PC-3 (cell line): Measurements from ENCODE around the gene STAT1. TPM values are rescaled to one million over a fixed set of nuclear protein-coding genes. Genes with fewer than 3 reads are reported as not detected.

Experiments used
- ATAC-seq: fragments of 200-7000 bp; cut with Tn5 transposase; 2 replicates; pipeline ENCODE4 v1.9.1; 2020; ENCODE audit warnings: mild to moderate bottlenecking, moderate library complexity
- BruUV-seq: library from RNA; stranded (reverse); fragments of 400-500 nt; replicated peaks from 2 replicates; lab custom pipeline; 2021; lab: Mats Ljungman, UMichigan
- CTCF ChIA-PET: fragments of 300-600 bp; sonication (Branson Sonifier 250); formaldehyde crosslinking; loops from one replicate; lab custom pipeline; 2022; ENCODE audit warnings: antibody characterized with exemption; lab: Charles Lee
- POLR2A ChIA-PET: fragments of 300-600 bp; sonication (Branson Sonifier 250); formaldehyde crosslinking; loops from one replicate; lab custom pipeline; 2022; ENCODE audit warnings: antibody characterized with exemption; ENCODE audit not compliant: unreplicated experiment; lab: Charles Lee
- DNase-seq: peaks from one replicate; pipeline ENCODE4 v3.0.0-alpha.2; 2015
- H2AFZ ChIP-seq: fragments of 300-600 bp; sonication (generic); 2 replicates; pipeline ENCODE4 v1.6.0; 2016; ENCODE audit warnings: antibody characterized with exemption, low read length
- H3F3A ChIP-seq: fragments of 300-600 bp; sonication (generic); one replicate; pipeline ENCODE4 v1.6.0; 2017; ENCODE audit warnings: antibody characterized with exemption, low read length, control low read depth, mild to moderate bottlenecking; ENCODE audit not compliant: unreplicated experiment
- H3K27ac ChIP-seq: fragments of 300-600 bp; sonication (generic); 2 replicates; pipeline ENCODE4 v1.5.1; 2016; ENCODE audit warnings: mild to moderate bottlenecking, low read length
- H3K27me3 ChIP-seq: fragments of 300-600 bp; sonication (generic); 2 replicates; pipeline ENCODE4 v1.6.1; 2016; ENCODE audit warnings: low read length, mixed read lengths
- H3K36me3 ChIP-seq: fragments of 300-600 bp; sonication (generic); 2 replicates; pipeline ENCODE4 v1.6.1; 2016; ENCODE audit warnings: low read depth, mixed run types, low read length, mixed read lengths
- H3K4me1 ChIP-seq: fragments of 300-600 bp; sonication (generic); 2 replicates; pipeline ENCODE4 v1.5.1; 2016; ENCODE audit warnings: low read length; ENCODE audit not compliant: insufficient read depth
- H3K4me2 ChIP-seq: fragments of 300-600 bp; sonication (generic); 2 replicates; pipeline ENCODE4 v1.6.0; 2016; ENCODE audit warnings: low read length
- H3K4me3 ChIP-seq: fragments of 300-600 bp; sonication (generic); 2 replicates; pipeline ENCODE4 v1.5.1; 2016; ENCODE audit warnings: mild to moderate bottlenecking, low read length, mixed read lengths
- H3K79me2 ChIP-seq: fragments of 300-600 bp; sonication (generic); 2 replicates; pipeline ENCODE4 v1.6.1; 2017; ENCODE audit warnings: low read length, mixed read lengths
- H3K9ac ChIP-seq: fragments of 300-600 bp; sonication (generic); 2 replicates; pipeline ENCODE4 v1.6.0; 2016; ENCODE audit warnings: mild to moderate bottlenecking, low read length
- H3K9me2 ChIP-seq: fragments of 300-600 bp; sonication (generic); replicated peaks from 2 replicates; pipeline ENCODE4 v1.6.1; 2016; ENCODE audit warnings: mixed run types, low read length, mixed read lengths
- H3K9me3 ChIP-seq: fragments of 300-600 bp; sonication (generic); 2 replicates; pipeline ENCODE4 v1.6.1; 2016; ENCODE audit warnings: low read length, mixed read lengths
- H4K20me1 ChIP-seq: fragments of 300-600 bp; sonication (generic); 2 replicates; pipeline ENCODE4 v1.6.1; 2016; ENCODE audit warnings: low read length, mixed read lengths
- EZH2 ChIP-seq: fragments of 300-600 bp; sonication (generic); IDR thresholded peaks from one replicate; pipeline ENCODE4 v1.6.1; 2017; ENCODE audit warnings: antibody characterized with exemption, mild to moderate bottlenecking, low read length; ENCODE audit not compliant: unreplicated experiment
- EZH2phosphoT487 ChIP-seq: fragments of 300-600 bp; sonication (generic); IDR thresholded peaks from 2 replicates; pipeline ENCODE4 v1.6.1; 2018; ENCODE audit warnings: mild to moderate bottlenecking, antibody characterized with exemption, low read length, borderline replicate concordance
- intact Hi-C: fragments of 100-400 bp; cut with micrococcal nuclease; formaldehyde crosslinking; loops from 2 replicates; pipeline ENCODE4 v1.9.0; 2023
- total RNA-seq: library from RNA; depleted of rRNA; stranded (reverse); fragments of >200 nt; gene quantifications from 2 replicates; pipeline ENCODE4 v1.2.3, GENCODE V29; 2014
- TF ChIP-seq, protein P1 (sequence below): fragments of 300-600 bp; sonication (generic); conservative IDR thresholded peaks from 2 replicates; pipeline ENCODE4 v1.5.1; 2017; ENCODE audit warnings: antibody characterized with exemption, low read depth, mild to moderate bottlenecking, low read length

STAT1 gene
- total RNA-seq, 1 experiment from 2014 or later = 47.9 TPM

DNA sequence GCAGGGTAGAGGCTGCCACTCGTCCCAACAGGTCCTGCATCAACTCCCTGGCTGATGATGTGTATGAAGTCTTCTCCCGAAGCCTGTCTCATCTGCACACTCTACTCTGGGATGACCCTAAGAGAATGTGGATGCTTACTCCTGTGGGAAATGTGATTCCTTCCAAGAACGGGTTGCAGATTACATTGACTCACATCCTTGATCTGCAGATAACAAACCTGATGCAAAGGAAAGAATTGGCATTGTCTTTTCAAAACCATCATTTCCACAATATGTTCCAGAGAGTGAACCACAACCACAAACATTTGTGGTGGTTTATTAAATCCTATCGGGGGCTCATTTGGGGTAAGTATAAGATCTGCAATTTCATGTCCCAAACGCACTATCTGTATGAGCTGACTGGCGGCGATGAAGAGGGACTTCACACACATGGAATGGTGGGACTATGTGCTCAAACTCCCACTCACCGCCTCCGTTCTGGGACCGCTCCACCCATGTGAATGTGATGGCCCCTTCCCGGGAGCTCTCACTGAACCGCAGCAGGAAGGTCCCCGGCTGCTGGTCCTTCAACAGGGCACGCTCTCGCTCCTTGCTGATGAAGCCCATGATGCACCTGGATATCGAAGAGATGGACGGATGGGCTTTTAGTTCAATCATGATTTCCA, 35.5 kb downstream of the STAT1 start:
- Histone ChIP-seq H3K36me3 (peaks cover 83% of the 10 kb centered on the region), H3K27me3 (no peaks in the 10 kb centered on the region), H4K20me1 (no peaks in the 10 kb centered on the region), H3K27ac (peak overlapping the region; percentile 33), H2AFZ (no peak overlapping the region), H3K9me3 (no peaks in the 10 kb centered on the region), H3K9me2 (no peaks in the 10 kb centered on the region), H3F3A (no peaks in the 10 kb centered on the region), H3K9ac (no peak overlapping the region), H3K79me2 (no peaks in the 10 kb centered on the region), H3K4me1 (peaks cover 33% of the 10 kb centered on the region), H3K4me2 (no peak overlapping the region), H3K4me3 (no peak overlapping the region)
- peak; percentile 68 for DNase-seq
- ChIA-PET CTCF (no interaction called here), POLR2A (no interaction called here)
- intact Hi-C loops = no loop called here
- peak; percentile 79 for ATAC-seq
- TF ChIP-seq EZH2 (no peak), EZH2phosphoT487 (no peak)
- TF ChIP-seq, protein P1, sequence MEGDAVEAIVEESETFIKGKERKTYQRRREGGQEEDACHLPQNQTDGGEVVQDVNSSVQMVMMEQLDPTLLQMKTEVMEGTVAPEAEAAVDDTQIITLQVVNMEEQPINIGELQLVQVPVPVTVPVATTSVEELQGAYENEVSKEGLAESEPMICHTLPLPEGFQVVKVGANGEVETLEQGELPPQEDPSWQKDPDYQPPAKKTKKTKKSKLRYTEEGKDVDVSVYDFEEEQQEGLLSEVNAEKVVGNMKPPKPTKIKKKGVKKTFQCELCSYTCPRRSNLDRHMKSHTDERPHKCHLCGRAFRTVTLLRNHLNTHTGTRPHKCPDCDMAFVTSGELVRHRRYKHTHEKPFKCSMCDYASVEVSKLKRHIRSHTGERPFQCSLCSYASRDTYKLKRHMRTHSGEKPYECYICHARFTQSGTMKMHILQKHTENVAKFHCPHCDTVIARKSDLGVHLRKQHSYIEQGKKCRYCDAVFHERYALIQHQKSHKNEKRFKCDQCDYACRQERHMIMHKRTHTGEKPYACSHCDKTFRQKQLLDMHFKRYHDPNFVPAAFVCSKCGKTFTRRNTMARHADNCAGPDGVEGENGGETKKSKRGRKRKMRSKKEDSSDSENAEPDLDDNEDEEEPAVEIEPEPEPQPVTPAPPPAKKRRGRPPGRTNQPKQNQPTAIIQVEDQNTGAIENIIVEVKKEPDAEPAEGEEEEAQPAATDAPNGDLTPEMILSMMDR = no peak
- no TSS peak for BruUV-seq

DNA sequence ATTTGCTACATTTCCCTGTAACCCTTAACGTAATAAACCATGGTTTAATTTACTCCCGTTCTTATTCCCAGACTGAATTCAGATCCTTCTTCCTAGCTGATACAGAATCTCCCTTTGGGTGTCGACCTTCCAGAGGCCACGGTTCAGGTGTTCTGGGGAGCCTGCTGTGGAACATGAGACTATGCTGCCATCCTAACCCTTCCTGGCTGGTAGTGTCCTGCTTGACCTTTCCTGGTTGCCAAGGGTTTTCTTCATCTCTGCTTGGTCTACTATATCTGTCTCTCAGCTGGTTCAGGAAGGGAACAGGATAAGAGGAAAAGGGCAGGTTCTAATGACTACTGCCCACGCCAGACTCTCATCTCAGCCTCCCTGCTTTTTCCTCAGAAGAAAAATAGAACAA, 36.5 kb downstream of the STAT1 start:
- Histone ChIP-seq H2AFZ (no peak overlapping the region), H3K9me3 (no peaks in the 10 kb centered on the region), H3K36me3 (peaks cover 83% of the 10 kb centered on the region), H3K4me3 (no peak overlapping the region), H3K9me2 (no peaks in the 10 kb centered on the region), H3K27me3 (no peaks in the 10 kb centered on the region), H3K27ac (no peak overlapping the region), H3F3A (no peaks in the 10 kb centered on the region), H3K79me2 (no peaks in the 10 kb centered on the region), H4K20me1 (no peaks in the 10 kb centered on the region), H3K9ac (no peak overlapping the region), H3K4me2 (no peak overlapping the region), H3K4me1 (peaks cover 33% of the 10 kb centered on the region)
- ChIA-PET CTCF (no interaction called here), POLR2A (no interaction called here)
- no peak for DNase-seq
- no peak for ATAC-seq
- intact Hi-C loops = no loop called here
- BruUV-seq = no TSS peak
- TF ChIP-seq EZH2 (no peak), EZH2phosphoT487 (no peak)
- TF ChIP-seq, protein P1 = no peak

DNA sequence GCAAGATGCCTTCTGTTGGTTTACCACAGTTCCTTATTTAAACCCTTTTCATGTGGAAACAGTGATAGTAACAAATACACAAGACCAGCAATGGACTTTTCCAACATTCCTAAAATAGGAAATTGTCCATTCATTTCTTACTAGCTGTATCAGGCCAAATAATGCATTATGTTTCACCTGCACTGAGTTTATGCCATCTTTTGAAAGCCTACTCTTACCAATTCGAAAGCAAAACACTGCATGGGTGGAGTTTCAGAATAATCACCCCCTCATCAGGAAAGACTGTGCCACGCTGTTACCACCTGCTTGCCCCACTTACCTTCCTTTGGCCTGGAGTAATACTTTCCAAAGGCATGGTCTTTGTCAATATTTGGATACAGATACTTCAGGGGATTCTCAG, 37.5 kb downstream of the STAT1 start:
- ATAC-seq = no peak
- ChIA-PET CTCF (interaction anchor here (0.6 kb wide), 1 partner anchor 184 kb away, joined by 4 read pairs; no protein-coding TSS in a partner anchor), POLR2A (no interaction called here)
- DNase-seq = no peak
- no peak overlapping the region for H2AFZ ChIP-seq
- H3K4me3 ChIP-seq = no peak overlapping the region
- no peaks in the 10 kb centered on the region for H3K27me3 ChIP-seq
- H3K9me2 ChIP-seq = no peaks in the 10 kb centered on the region
- H3K36me3 ChIP-seq = peaks cover 81% of the 10 kb centered on the region
- no peaks in the 10 kb centered on the region for H3K79me2 ChIP-seq
- no peak for TF ChIP-seq EZH2phosphoT487
- TF ChIP-seq EZH2 = no peak
- TF ChIP-seq, protein P1 = no peak
- intact Hi-C loops = no loop called here
- no peak overlapping the region for H3K27ac ChIP-seq
- peaks cover 33% of the 10 kb centered on the region for H3K4me1 ChIP-seq
- no peaks in the 10 kb centered on the region for H3F3A ChIP-seq
- H3K9me3 ChIP-seq = no peaks in the 10 kb centered on the region
- no peak overlapping the region for H3K9ac ChIP-seq
- no TSS peak for BruUV-seq
- H3K4me2 ChIP-seq = no peak overlapping the region
- no peaks in the 10 kb centered on the region for H4K20me1 ChIP-seq
